Fibroblast of lung (primary cell): ENCODE data around the gene KCNK10. TPM values are rescaled to one million over a fixed set of nuclear protein-coding genes. Genes with fewer than 3 reads are reported as not detected.

ENCODE experiments used
- DNase-seq, 2 donors: peaks; one replicate each; pipeline versions ENCODE4 v3.0.0 to v3.0.0-alpha.2; 2010; ENCODE audit warnings: low read depth in 2 of 2
- H2AFZ ChIP-seq: 2 replicates; pipeline ENCODE4 v1.5.1; 2012; ENCODE audit warnings: low read length, control low read depth, inconsistent platforms
- H3K27ac ChIP-seq: 2 replicates; pipeline ENCODE4 v1.5.1; 2011; ENCODE audit warnings: low read length, control low read depth; ENCODE audit not compliant: insufficient read depth
- H3K27me3 ChIP-seq: 2 replicates; pipeline ENCODE4 v1.5.1; 2011; ENCODE audit warnings: mild to moderate bottlenecking, low read length; ENCODE audit not compliant: control insufficient read depth, insufficient read depth
- H3K36me3 ChIP-seq: 2 replicates; pipeline ENCODE4 v1.5.1; 2011; ENCODE audit warnings: low read length; ENCODE audit not compliant: control insufficient read depth, insufficient read depth
- H3K4me1 ChIP-seq: 2 replicates; pipeline ENCODE4 v1.5.1; 2011; ENCODE audit warnings: low read length; ENCODE audit not compliant: control insufficient read depth, insufficient read depth; ENCODE audit errors: extremely low read depth
- H3K4me2 ChIP-seq: 2 replicates; pipeline ENCODE4 v1.5.1; 2011; ENCODE audit warnings: low read length, control low read depth; ENCODE audit not compliant: insufficient read depth; ENCODE audit errors: extremely low read depth
- H3K4me3 ChIP-seq, 4 experiments: fragments of 200-600 bp in 1 of 4; sonication (generic) in 1 of 4; replicated peaks in 1 of 4; 2 replicates each; pipeline ENCODE4 v1.5.1; 2011 to 2016; ENCODE audit warnings: low read length in 4 of 4, low read depth in 3 of 4, mild to moderate bottlenecking in 3 of 4, control low read depth in 2 of 4, inconsistent platforms in 1 of 4, mixed read lengths in 1 of 4; ENCODE audit not compliant: insufficient read depth in 1 of 4; ENCODE audit errors: control extremely low read depth in 1 of 4
- H3K79me2 ChIP-seq: 2 replicates; pipeline ENCODE4 v1.5.1; 2012; ENCODE audit warnings: mild to moderate bottlenecking, low read length, inconsistent platforms; ENCODE audit not compliant: control insufficient read depth, insufficient read depth
- H3K9ac ChIP-seq: 2 replicates; pipeline ENCODE4 v1.5.1; 2011; ENCODE audit warnings: mild to moderate bottlenecking, low read length, control low read depth; ENCODE audit not compliant: insufficient read depth
- H3K9me3 ChIP-seq: 2 replicates; pipeline ENCODE4 v1.5.1; 2012; ENCODE audit warnings: low read depth, low read length; ENCODE audit not compliant: control insufficient read depth, insufficient read depth
- H4K20me1 ChIP-seq: 2 replicates; pipeline ENCODE4 v1.5.1; 2011; ENCODE audit warnings: low read length; ENCODE audit not compliant: control insufficient read depth, insufficient read depth; ENCODE audit errors: extremely low read depth
- EZH2 ChIP-seq: IDR thresholded peaks from 2 replicates; pipeline ENCODE4 v1.5.1; 2012; ENCODE audit warnings: low read length, control low read depth, mild to moderate bottlenecking; ENCODE audit errors: missing control alignments
- polyA plus RNA-seq, 2 donors: library from polyadenylated mRNA; depleted of rRNA in 1 of 2; stranded (reverse) in 1 of 2; unstranded in 1 of 2; fragments of >200 nt; gene quantifications; 2 replicates each; pipeline ENCODE4 v1.2.1, GENCODE V29; 2011 to 2012; ENCODE audit warnings: missing spikeins in 1 of 2
- total RNA-seq: library from RNA; depleted of rRNA; stranded (reverse); fragments of >200 nt; gene quantifications from 2 replicates; pipeline ENCODE4 v1.2.1, GENCODE V29; 2014
- TF ChIP-seq, protein P1 (sequence below), 2 donors: IDR thresholded peaks in 1 of 2; conservative IDR thresholded peaks in 1 of 2; 1 replicate in 1 of 2; 2 replicates in 1 of 2; pipeline ENCODE4 v1.5.1; 2011 to 2012; ENCODE audit warnings: low read length in 2 of 2, control low read depth in 1 of 2, inconsistent platforms in 1 of 2, low read depth in 1 of 2, mild to moderate bottlenecking in 1 of 2

Gene KCNK10
- total and polyA plus RNA-seq, 2 donors (not counting 1 experiment from before 2014, with no cell fraction given): not detected

DNA sequence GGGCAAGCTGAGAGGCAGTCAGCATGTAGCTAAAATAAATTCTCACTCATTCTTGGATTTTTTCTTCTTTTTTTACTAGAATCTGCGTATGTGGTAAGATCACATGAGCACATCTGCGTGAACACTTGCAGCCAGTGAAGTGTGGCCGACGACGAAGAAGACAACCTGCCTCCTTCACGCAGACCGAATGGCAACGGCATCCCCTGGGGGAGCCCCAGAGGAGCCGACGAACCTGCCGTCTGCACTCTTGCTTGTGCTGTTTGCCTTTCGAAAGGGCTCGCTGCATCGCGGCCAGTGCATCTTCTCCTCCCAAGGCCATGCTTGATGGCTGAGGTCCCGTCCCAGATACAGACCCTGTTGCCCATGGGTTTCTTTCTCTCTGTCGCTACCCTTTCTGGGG, 113.8 kb downstream of the KCNK10 start:
- H3K36me3 ChIP-seq: no peaks in the 10 kb centered on the region
- TF ChIP-seq EZH2: no peak
- TF ChIP-seq, protein P1, sequence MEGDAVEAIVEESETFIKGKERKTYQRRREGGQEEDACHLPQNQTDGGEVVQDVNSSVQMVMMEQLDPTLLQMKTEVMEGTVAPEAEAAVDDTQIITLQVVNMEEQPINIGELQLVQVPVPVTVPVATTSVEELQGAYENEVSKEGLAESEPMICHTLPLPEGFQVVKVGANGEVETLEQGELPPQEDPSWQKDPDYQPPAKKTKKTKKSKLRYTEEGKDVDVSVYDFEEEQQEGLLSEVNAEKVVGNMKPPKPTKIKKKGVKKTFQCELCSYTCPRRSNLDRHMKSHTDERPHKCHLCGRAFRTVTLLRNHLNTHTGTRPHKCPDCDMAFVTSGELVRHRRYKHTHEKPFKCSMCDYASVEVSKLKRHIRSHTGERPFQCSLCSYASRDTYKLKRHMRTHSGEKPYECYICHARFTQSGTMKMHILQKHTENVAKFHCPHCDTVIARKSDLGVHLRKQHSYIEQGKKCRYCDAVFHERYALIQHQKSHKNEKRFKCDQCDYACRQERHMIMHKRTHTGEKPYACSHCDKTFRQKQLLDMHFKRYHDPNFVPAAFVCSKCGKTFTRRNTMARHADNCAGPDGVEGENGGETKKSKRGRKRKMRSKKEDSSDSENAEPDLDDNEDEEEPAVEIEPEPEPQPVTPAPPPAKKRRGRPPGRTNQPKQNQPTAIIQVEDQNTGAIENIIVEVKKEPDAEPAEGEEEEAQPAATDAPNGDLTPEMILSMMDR (conservative IDR thresholded peaks at IDR 0.05 in 1 of 2, IDR thresholded peaks at IDR 0.05 in 1 of 2; ENCODE audit: low read depth in 1 of 2, low read length in 2 of 2): no peak
- no peaks in the 10 kb centered on the region for H4K20me1 ChIP-seq
- H3K27me3 ChIP-seq: no peaks in the 10 kb centered on the region
- no peak overlapping the region for H3K27ac ChIP-seq
- no peak overlapping the region for H3K4me3 ChIP-seq
- no peaks in the 10 kb centered on the region for H3K4me1 ChIP-seq
- no peak overlapping the region for H2AFZ ChIP-seq
- DNase-seq: no peak
- H3K4me2 ChIP-seq: no peak overlapping the region
- no peaks in the 10 kb centered on the region for H3K9me3 ChIP-seq
- no peak overlapping the region for H3K9ac ChIP-seq
- H3K79me2 ChIP-seq: no peaks in the 10 kb centered on the region

DNA sequence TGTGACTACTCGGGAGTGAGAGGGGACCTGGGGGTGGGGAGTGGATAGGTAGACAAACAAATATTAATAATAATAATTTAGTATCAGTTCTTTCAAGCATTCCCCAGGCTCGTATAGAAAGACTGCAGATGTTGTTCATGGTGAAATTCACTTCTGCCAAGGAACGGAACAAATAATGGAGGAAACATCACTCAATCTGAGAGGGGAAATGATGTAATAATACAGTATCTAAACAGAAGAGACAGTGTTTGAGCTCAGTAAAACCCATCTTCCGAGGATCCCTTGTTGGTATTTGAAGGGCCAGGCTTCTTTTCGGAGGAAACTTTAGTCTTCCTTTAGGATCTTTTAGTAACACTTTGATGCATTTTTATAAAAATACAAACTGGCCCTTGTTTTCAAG, 114.2 kb downstream of the KCNK10 start:
- no peak overlapping the region for H3K4me2 ChIP-seq
- no peak for TF ChIP-seq EZH2
- TF ChIP-seq, protein P1 (conservative IDR thresholded peaks at IDR 0.05 in 1 of 2, IDR thresholded peaks at IDR 0.05 in 1 of 2; ENCODE audit: low read depth in 1 of 2, low read length in 2 of 2): no peak

DNA sequence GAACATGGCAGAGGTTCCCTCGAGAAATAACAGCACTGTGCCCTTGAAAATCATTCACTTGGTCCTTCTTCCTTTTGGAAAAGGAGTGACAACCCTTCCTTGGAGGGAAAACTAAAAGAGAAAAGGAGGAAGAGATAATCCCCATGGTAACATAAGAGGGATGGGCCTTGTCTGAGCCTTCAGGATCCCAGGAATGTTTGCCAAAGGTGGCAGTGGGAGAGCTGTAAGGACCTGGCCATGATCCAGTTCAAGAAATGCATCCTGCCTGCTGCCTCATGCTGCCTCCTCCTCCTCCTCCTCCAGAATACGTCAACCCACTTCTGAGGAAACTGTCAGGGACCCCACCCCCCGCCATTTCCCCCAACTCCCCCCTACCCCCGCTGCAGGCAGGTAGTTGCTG, 118.8 kb downstream of the KCNK10 start:
- Histone ChIP-seq H3K9ac (no peak overlapping the region), H4K20me1 (no peaks in the 10 kb centered on the region), H3K9me3 (no peaks in the 10 kb centered on the region), H3K36me3 (no peaks in the 10 kb centered on the region), H3K4me3 (no peak overlapping the region), H3K27me3 (no peaks in the 10 kb centered on the region), H3K4me1 (no peaks in the 10 kb centered on the region), H3K27ac (no peak overlapping the region), H2AFZ (no peak overlapping the region), H3K79me2 (no peaks in the 10 kb centered on the region), H3K4me2 (no peak overlapping the region)
- no peak for TF ChIP-seq EZH2
- TF ChIP-seq, protein P1 (conservative IDR thresholded peaks at IDR 0.05 in 1 of 2, IDR thresholded peaks at IDR 0.05 in 1 of 2; ENCODE audit: low read depth in 1 of 2, low read length in 2 of 2): no peak
- DNase-seq: no peak

More for the DNA sequence above, 114.2 kb downstream of the KCNK10 start:
- Histone ChIP-seq H3K36me3 (no peaks in the 10 kb centered on the region), H3K4me3 (no peak overlapping the region), H3K9ac (no peak overlapping the region), H4K20me1 (no peaks in the 10 kb centered on the region), H3K27ac (no peak overlapping the region), H2AFZ (no peak overlapping the region), H3K27me3 (no peaks in the 10 kb centered on the region), H3K79me2 (no peaks in the 10 kb centered on the region), H3K9me3 (no peaks in the 10 kb centered on the region), H3K4me1 (no peaks in the 10 kb centered on the region)
- no peak for DNase-seq
